Adrenal gland (tissue), 5 donors: ENCODE results near the gene EBLN1.

Source experiments
- CTCF ChIP-seq, 6 experiments: fragments of 450-650 bp in 4 of 6; fragments of 200-600 bp in 2 of 6; sonication (generic) in 1 of 6; IDR thresholded peaks; 1 replicate in 5 of 6; 2 replicates in 1 of 6; pipeline versions ENCODE4 v1.5.1 to v1.8.0; 2016 to 2021; ENCODE audit warnings: antibody characterized with exemption in 6 of 6, mild to moderate bottlenecking in 2 of 6, moderate library complexity in 1 of 6
- POLR2A ChIP-seq, 2 donors: fragments of 450-650 bp; IDR thresholded peaks; one replicate each; pipeline ENCODE4 v1.6.1; 2017; ENCODE audit warnings: antibody characterized with exemption in 2 of 2, mild to moderate bottlenecking in 2 of 2, moderate library complexity in 1 of 2
- donor health status: DM: no; HTN: no; CAD: no.

GRCh38 chr10:22159180-22159579 is 58.6 kb downstream of the EBLN1 start:
- TF ChIP-seq POLR2A (IDR thresholded peaks at IDR 0.05): no peak
- TF ChIP-seq CTCF (IDR thresholded peaks at IDR 0.05): no peak
